Activated T-cell treated with anti-CD3 and anti-CD28 coated beads for 48 hours (primary cell): Measurements from ENCODE around the gene PRRT4.

Source experiments
- DNase-seq: peaks from one replicate; pipeline ENCODE4 v3.0.0-alpha.2; 2020; ENCODE audit warnings: low read depth

PRRT4 gene

DNA sequence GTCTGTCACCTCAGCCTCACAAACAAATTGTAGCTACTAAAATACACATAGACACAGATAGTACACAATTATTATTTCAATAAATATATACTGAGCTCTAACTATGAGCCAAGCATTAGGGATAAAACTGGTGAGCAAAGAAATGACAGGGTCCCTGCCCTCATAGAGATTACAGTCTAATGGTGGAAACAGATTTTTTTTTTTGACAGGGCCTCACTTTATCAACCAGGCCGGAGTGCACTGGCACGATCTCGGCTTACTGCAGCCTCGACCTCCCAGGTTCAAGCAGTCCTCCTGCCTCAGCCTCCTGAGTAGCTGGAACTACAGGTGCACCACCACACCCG, 17.1 kb downstream of the PRRT4 start:
- no peak for DNase-seq

DNA sequence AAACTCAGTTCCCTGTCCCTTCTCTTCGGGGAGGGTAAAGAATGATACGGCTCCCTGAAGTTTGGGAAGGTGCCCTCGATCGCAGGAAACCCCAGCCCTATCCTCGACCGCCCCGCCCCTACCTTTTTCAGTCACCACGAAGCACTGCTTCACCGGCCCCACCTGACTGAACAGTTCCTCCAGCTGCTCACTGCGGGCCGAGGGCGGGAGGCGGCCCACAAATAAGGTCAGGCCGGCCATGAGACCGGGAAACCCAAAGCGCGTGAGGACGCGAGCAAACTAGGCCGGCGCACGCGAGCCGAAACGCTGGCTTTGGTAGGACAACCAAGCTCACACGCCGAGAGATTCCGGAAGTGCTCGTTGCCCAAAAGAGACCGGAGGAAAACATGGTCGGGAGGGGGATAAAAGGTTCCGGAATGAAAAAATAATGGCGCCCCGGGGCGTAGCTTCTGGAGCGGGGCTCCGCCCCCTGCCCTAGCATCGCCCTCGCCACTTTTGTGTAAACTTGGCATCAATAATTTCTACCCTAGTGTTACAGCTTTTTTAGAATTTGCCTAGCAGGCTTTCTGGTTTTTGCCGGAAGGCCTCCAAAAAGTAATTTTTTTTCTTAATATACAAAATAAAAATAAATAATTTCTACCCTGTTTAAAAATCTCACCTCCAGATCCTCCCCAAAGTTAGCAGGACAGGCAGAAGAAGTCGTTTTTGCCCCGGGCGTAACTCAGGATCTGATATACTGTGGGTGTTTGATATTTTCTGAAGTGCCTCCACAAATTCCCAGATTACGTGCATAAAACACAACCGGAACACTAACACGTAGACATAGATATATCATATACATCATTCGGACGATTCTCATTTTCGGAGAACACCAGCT, 17.7 kb downstream of the PRRT4 start, which contains the start of gene RBM28:
RBM28 (minus strand) TSS at position 355 of the 877 bp plus-strand sequence; CDS start at position 240, 115 bp downstream.
- peak; percentile 79 for DNase-seq

DNA sequence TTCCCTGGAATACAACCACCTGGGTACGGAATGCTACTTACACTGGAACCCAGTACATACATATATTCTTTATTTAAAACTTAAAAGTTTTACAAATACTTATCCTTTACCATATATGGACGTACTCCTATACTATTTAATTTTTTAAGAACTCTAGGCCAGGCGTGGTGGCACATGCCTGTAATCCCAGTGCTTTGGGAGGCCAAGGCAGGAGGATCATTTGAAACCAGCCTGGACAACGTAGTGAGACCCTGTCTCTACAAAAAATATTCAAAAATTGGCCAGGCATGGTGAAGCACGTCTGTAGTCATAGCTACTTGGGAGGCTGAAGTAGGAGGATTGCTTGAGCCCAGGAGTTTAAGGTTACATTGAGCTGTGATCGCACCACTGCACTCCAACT, 19.8 kb downstream of the PRRT4 start:
- no peak for DNase-seq

DNA sequence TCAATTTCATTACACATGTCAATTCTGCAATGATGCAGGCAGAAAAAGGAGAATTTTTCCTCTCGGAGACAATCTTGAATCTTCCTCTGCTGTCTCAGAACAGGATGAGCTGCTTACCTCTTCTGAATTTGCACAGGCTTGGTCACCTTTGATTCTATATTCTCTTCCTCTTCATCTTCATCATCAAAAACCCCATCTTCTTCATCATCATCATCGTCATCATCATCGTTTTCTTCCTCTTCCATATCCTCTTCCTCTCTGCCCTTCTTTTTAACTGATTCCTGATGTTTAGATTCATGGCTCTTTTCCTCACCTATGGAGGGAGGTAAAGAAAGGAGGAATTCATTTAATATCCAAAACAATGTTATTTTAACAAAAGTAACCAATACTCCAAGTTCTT, 25.8 kb downstream of the PRRT4 start:
- DNase-seq: no peak

DNA sequence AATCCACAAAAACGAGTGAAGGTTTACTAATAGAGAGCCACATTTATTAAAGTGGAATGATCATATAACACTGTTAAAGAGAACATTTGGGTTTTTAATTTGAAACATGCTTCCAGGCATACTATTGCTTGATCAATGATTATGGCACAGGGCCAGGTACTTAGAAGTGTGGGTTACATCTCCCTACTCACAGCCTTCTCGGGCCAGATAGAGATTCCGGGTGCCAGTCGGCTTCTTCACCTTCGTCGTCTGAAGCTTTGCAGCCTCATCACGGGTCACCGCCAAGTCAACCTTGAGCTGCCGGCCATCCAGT, 37.2 kb downstream of the PRRT4 start:
- no peak for DNase-seq

DNA sequence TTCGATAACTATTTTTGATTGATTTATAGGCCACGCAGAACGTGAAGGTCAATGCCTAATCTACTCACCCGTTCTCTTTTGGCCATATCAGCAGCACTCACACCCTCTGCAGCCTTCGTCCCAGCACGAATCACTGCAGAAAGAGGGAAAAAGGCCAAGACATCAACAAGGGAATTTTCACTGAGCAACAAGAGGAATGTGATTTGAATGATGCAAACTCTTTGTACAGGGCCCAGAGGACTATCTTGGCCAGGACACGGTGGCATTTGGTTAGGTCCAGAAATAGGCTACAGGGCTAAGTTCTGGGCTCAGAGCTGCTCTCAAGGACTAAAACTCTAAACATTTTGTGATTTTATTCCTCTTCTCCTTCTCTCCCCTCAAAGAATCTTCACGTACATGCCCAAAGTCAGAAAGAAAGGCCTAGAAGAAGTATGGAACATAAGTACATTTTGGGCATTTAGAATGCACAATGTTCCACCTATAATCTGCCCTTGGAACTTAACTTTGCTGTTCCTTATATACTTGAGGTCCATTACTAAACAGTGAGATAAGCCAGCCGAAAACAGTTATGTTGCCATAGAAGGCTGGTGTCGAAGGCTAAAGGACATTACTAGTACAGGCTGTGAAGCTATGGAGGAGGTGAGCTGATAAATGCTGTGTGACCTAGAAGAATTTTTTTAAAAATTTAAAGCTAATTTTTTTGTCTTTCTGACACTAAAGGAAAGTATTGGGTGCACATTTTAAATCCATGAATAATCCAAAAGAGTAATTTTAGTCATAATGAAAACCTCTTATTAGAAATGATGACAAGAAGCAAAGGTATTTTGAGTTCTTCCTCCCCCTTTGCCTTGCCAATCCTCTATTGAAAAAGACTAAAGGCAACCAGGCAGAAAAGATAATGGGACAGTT, 37.8 kb downstream of the PRRT4 start:
- DNase-seq: no peak

DNA sequence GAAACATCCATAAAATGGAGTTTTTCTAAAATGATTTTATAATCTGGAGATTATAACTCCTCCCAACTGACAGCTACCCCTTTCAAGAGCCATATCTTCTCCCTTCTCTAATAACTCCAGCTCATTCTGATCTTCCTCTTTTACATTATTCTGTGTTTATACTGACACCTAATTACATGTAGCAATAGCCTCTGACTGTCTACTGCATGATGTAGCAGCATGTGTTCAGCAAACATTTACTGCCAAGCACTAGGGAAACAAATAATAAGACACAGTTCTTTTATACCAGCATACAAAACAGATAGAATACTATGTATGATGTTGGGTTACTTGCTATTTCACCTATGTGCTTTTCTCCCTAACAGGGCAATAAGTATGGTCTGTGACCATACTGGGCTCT, 38.5 kb downstream of the PRRT4 start:
- DNase-seq: no peak

DNA sequence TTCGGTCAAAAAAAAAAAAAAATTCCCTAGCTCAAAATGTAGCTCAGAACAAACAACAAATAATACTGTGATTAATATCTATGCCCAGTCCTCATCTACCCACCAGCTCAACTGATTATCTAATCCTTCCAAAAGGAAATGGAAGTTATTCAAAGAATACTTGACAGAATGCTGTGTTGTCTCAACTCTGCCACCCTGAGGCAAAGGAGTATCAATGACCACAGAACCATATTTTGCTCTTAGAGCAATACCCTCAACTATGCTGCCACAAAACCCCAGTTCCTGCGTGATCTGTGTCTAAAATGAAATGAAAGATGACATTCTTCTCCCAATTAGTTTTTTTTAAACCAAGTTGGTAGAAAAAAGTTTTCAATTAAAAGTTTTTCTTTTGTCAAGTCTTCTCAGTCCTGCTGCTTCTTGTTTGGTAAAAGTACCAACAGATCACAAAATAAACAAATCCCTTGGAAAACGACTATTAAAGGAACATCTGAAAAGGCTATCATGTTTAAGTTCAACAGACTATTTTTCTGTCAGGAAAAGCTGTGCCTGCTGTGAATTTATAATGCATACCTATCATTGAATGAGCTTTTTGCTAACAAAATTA, 39.3 kb downstream of the PRRT4 start:
- no peak for DNase-seq

DNA sequence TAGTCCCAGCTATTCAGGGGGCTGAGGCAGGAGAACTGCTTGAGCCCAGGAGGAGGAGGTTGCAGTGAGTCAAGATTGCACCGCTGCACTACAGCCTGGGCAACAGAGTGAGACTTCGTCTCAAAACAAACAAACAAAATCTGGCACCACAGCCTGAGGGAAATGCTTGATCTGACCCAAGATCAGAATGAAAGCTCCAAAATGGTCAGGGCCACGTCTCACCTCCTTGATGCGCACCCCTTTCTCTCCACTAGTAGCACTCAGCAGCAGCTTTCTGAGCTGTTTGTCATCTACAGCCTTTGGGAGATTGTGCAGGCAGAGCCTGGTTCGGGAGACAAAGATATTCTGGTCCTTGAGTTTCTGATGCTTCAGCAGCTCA, 40.5 kb downstream of the PRRT4 start:
- no peak for DNase-seq

DNA sequence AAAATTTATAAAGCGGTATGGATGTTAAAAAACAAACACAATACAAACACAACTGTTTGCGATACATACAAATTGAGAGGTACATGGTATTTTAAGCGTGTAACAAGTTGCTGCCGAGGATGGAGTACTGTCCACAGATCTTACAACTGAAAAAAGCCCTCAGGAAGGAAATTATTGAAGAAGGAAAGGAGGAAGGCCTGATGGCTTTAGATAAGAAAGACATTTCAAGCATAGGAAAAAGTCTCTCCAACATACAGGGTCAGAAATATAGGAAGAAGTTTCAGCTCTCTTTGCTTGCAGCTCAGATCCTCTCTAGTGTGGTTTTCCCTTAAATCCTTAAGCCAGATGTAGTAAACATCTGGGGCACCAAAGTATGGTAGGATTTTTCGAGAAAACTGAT, 42.8 kb downstream of the PRRT4 start:
- DNase-seq: no peak

DNA sequence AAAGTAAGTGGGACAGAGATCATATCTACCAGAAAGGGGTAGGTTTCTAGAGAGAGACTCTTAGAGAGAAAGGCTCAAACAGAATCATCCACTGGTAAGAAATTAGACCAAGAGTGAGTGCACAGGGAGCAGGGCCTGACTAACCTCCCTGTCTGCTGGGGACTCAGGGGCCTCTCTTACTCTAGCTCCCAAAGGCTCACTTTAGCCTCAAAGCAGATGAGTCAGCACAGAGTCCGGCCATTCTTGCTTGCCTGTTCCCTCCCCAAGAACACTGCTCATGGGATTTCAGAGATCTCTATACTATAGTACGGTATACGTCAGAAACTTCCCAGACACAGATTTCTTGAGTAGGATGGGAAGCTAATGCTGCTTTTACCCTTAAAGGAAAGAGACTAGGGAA, 50.5 kb downstream of the PRRT4 start:
- no peak for DNase-seq

DNA sequence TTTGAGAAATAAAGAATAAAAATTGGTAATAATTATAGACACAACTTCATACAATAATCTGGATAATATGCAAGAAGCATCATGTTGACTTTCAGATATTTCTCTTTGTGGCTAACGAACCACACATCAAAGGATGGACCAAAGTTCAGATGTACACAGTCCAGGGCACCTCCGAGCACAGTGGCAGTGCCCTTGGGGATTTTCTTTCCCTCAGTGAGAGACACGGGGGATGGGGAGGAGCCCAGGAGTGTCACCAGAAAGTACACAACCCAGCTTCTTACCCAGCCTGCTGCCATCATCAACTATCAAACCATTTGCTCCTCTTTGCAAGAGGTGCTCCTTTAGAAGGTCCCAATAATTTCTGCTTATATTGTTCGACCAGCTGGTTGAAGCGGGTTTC, 51.0 kb downstream of the PRRT4 start:
- DNase-seq: no peak

DNA sequence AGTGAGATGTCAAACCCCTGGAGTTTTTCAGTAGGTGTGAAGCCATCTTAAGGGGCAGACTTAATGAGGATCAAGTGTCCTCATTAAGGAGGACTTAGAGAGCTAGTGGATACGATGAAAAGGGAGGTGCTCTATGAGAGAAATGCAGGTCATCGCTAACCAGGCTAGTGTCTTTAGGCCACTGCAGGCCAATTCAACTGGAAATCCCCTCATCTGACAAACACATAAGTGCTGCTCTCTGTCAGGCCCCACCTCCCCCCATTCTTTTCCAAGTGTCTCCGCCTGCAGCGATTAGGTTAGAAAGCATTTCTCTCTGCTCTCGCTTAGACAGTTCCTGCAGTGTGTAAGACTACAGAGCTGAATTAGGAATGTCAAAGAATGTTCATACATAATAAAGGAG, 51.5 kb downstream of the PRRT4 start:
- no peak for DNase-seq

DNA sequence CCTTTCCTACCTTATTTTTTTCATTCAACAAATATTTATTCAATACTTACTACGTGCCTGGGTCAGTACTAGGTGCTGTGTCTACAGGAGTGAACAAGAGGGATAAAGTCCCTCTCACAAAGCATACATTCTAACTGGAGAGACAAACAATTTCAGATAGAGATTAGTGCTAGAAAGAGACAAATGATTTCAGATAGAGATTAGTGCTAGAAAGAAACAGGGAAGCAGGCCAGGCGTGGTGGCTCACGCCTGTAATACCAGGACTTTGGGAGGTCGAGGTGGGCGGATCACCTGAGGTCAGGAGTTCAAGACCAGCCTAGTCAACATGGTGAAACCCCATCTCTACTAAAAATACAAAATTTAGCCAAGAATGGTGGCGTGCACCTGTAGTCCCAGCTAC, 52.4 kb downstream of the PRRT4 start:
- DNase-seq: no peak

DNA sequence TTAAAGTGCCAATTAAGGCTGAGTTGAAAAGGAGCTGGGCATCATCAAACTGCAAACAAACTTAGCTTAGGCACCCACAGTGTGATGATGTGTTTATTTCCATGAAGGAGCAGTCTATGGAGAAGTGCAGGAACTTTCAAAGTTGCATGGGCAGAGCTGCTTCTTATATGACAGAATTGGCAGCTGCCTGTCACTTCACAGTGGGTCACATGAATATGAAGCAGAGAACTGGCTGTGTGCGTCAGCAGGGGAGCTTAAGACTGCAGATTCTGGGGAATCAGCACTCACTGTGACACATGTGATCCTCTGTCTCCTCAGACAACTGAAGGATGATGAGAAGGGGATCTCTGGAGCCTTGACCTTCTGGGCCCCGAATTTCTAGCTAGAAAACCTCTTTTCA, 54.4 kb downstream of the PRRT4 start:
- no peak for DNase-seq

DNA sequence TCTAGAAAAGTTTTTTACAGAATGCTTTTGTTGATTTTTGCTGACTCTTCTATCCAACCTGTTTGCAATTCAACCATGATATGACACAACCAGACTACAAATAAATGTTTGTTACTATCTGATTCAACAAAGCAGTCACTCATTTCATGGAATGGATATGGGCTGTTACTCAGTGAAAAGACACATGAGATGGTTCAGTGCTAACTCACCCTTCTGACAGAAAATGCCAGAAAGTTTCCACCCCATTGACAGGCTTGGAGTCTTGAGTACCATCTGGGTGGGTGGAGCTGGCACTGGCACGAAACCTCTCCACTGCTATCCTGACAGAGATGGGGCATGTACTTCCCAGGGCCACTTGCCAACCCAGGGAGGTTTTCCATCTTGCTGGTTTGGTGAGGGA, 57.3 kb downstream of the PRRT4 start:
- no peak for DNase-seq

DNA sequence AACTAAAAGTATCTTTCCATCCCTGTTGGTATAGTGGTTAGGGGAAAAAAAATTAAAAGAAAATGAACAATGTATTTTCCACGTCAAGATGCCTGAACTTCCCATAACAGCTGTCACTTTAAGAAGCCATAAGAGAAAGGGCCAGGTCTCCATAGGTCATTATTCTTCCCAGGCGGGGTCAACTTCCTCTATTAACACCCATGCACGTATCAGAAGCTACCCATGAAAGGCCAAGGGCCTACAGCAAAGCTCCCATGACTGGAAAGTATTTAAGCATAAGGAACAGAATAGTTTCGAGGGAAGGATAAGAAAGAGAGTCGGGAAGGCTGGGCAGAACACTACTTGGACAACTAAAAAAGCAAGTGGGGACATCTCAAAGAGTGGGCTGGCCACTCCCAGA, 57.8 kb downstream of the PRRT4 start:
- no peak for DNase-seq

DNA sequence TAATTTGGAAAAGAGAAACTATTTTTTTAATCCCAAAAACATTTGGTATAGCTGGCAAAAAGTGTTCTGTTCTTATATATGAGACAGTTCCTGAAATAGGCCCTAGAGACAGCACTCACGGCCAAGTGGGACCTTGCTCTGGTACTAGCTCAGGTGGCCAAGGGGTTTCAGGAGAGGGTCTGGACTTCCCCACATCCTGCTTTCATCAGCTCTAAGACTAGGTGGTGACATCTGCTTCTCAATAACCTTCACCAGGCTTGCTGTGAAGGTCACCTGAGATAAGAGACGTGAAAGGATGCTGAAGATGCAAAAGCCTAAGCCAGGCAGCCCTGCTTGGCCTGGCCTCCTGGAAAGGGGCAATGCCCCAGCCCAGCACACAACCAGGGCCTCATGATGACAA, 58.4 kb downstream of the PRRT4 start:
- DNase-seq: no peak

DNA sequence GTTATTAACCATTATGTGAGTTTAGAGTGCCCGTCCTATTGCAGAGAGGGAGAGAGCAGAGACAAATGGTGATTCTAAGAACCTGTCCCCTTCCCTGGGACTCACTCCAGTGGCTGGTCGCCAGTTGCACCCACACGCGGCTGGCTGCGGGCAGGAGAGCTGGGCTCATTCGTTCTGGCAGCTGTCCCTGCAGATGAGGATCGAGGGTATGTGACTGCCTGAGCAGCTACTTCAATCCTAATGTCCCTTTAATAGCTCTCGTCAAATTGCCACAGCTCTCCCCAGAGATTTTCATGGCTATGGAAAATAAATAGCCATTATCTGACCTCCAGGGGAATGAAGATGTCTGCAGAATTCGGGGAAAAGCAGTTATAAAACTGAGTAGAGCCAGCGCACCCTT, 59.4 kb downstream of the PRRT4 start:
- DNase-seq: no peak
